ENCODE results near the gene TIMELESS. TPM values are rescaled to one million over a fixed set of nuclear protein-coding genes. Genes with fewer than 3 reads are reported as not detected.

The TIMELESS gene
- polyA plus RNA-seq, 4 donors, result 3.2 to 21.6 (median 8.6) TPM

DNA sequence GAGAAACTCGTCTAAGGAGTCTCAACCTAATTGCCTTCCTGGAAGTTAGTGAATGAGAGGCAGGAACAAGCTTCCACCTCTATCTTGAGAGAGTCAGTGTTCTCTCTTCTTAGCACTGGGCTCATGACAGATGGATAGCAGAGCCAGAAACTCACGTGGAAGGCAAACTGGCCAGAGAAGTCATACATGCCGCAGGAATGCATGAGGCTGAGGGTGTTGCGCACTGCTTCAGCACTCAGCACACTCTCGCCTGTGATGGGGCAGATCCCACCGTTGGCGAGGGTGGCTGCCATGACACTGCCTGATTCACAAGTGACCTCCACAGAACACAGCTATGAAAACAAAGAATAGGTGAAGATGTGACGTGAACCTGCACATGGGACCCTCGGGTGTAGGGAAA is 25.2 kb upstream of the TIMELESS start:
- no peak for FAIRE-seq
- WGBS, 3 donors, result 94 to 97% (median 95%) methylated on average over 9 of the region's 9 CpGs
- DNase-seq, result no peak
- Histone ChIP-seq H3K27ac (ENCODE audit: low read depth in 1 of 3, low read length in 2 of 3) (no peak overlapping the region), H3K27me3 (ENCODE audit: control insufficient read depth in 3 of 3, insufficient read depth in 3 of 3, low read length in 3 of 3) (no peaks in the 10 kb centered on the region), H3K9me3 (ENCODE audit: control insufficient read depth in 2 of 2, insufficient read depth in 1 of 2, low read depth in 1 of 2, low read length in 1 of 2) (no peaks in the 10 kb centered on the region), H3K4me3 (ENCODE audit: low read depth in 1 of 3, low read length in 3 of 3) (no peak overlapping the region), H3K36me3 (ENCODE audit: control insufficient read depth in 3 of 3, insufficient read depth in 2 of 3, low read depth in 1 of 3, low read length in 3 of 3) (peaks cover 0 to 35% (median 0%) of the 10 kb centered on the region in 3 donors), H3K4me1 (ENCODE audit: control insufficient read depth in 3 of 3, insufficient read depth in 2 of 3, low read depth in 1 of 3, low read length in 2 of 3) (peaks cover 0 to 5% (median 4%) of the 10 kb centered on the region in 3 donors)

DNA sequence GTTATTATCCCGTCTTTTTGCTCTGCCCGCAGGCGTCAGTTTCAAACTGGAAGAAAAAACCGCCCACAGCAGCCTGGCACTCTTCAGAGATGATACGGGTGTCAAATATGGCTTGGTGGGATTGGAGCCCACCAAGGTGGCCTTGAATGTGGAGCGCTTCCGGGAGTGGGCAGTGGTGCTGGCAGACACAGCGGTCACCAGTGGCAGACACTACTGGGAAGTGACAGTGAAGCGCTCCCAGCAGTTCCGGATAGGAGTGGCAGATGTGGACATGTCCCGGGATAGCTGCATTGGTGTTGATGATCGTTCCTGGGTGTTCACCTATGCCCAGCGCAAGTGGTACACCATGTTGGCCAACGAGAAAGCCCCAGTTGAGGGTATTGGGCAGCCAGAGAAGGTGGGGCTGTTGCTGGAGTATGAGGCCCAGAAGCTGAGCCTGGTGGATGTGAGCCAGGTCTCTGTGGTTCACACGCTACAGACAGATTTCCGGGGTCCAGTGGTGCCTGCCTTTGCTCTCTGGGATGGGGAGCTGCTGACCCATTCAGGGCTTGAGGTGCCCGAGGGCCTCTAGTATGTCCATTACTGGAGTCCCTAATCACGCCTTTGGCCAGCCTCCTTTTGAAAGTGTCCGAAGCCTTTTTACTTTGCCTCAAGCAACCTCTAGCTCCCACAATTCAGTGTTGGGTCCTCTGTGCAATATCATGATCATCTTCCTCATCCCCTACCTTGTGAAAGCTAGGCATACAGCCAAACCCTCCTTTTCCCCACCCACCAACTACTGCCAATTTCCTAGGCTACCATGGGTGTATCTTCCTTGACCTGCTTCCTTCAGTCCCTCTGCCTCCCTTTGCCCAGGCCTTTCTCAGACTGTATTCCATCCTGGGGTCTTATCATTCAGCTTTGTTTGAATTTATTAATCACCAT is 20.0 kb upstream of the TIMELESS start:
- Histone ChIP-seq H3K27me3 (ENCODE audit: control insufficient read depth in 3 of 3, insufficient read depth in 3 of 3, low read length in 3 of 3) (no peaks in the 10 kb centered on the region), H3K4me1 (ENCODE audit: control insufficient read depth in 3 of 3, insufficient read depth in 2 of 3, low read depth in 1 of 3, low read length in 2 of 3) (peaks cover 0 to 8% (median 4%) of the 10 kb centered on the region in 3 donors), H3K9me3 (ENCODE audit: control insufficient read depth in 2 of 2, insufficient read depth in 1 of 2, low read depth in 1 of 2, low read length in 1 of 2) (no peaks in the 10 kb centered on the region), H3K27ac (ENCODE audit: low read depth in 1 of 3, low read length in 2 of 3) (peak overlapping the region; percentile 34 to 97 (median 90)), H3K36me3 (ENCODE audit: control insufficient read depth in 3 of 3, insufficient read depth in 2 of 3, low read depth in 1 of 3, low read length in 3 of 3) (peaks cover 0 to 14% (median 0%) of the 10 kb centered on the region in 3 donors), H3K4me3 (ENCODE audit: low read depth in 1 of 3, low read length in 3 of 3) (peak overlapping the region; percentile 71 to 97 (median 87))
- 26 to 40% (median 31%) methylated on average over 19 of the region's 19 CpGs for WGBS, 3 donors
- FAIRE-seq (no peak), DNase-seq (peak in 1 of 2 donors; percentile 31)

DNA sequence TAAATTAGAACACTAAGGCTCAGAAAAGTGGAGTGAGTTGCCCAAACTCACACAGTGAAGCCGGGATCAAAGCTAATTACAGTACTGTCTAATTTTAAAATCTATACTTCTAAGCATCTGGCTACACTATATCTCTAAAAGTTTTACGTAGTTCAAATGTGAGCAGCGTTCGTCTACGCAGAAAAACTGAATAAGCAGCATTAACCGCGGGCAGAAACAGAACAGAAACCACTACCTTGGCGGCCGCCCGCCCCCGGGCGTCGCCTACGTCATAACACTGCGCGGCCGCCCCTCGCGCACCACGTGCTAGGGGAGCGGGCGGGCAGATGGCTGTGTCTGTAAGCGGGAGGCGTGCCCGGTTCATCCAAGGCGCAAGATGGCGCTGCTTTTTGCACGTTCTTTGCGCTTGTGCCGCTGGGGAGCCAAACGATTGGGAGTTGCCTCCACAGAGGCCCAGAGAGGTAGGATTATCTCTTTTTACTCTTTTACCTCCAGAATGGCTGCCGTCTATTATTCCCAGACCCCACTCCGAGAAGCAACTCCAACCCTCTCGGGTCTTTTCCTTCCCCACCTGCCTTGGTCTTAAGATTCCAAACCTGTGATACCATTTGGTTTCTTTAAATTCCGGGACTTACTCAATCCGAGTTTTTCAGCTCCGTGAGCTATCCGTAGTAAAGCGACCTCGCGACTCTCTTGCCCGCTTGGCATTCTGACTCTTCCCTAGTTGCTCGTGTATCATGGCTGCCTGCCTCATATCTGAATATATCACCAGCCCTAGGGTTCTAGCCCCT is 19.2 kb upstream of the TIMELESS start, which contains the start of gene SPRYD4:
Gene SPRYD4 (plus strand): TSS at position 363 of the 791 bp plus-strand sequence. CDS start 14 bp downstream, at position 377.
- FAIRE-seq (no peak), DNase-seq (peak; percentile 92 to 97)
- WGBS, 3 donors, result 0 to 1% (median 0%) methylated on average over 43 of the region's 43 CpGs
- Histone ChIP-seq H3K36me3 (ENCODE audit: control insufficient read depth in 3 of 3, insufficient read depth in 2 of 3, low read depth in 1 of 3, low read length in 3 of 3) (peaks cover 0 to 13% (median 0%) of the 10 kb centered on the region in 3 donors), H3K4me1 (ENCODE audit: control insufficient read depth in 3 of 3, insufficient read depth in 2 of 3, low read depth in 1 of 3, low read length in 2 of 3) (peaks cover 0 to 8% (median 4%) of the 10 kb centered on the region in 3 donors), H3K27me3 (ENCODE audit: control insufficient read depth in 3 of 3, insufficient read depth in 3 of 3, low read length in 3 of 3) (no peaks in the 10 kb centered on the region), H3K4me3 (ENCODE audit: low read depth in 1 of 3, low read length in 3 of 3) (peak within 1 kb of the TSS; percentile 71 to 97 (median 87)), H3K27ac (ENCODE audit: low read depth in 1 of 3, low read length in 2 of 3) (peak within 1 kb of the TSS; percentile 82 to 97 (median 90)), H3K9me3 (ENCODE audit: control insufficient read depth in 2 of 2, insufficient read depth in 1 of 2, low read depth in 1 of 2, low read length in 1 of 2) (no peaks in the 10 kb centered on the region)

DNA sequence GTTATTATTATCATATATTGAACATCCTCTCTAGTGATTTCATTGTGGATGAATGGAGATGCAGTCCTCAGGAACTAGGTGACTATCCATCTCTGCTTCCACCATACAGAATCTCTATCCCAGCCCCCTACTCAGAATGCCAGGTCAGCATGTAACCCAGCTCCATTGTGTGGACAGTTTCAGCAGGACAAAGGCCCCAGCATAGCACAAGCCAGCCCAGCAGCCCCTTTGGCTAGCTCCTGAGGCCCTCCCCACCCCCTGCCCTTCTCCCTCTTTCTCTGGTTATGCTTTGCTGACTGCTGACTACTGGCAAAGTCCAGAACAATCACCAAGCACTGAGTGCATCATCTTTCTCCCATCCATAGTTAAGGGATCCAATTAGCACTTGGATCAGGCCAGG is 13.3 kb upstream of the TIMELESS start:
- H3K9me3 ChIP-seq (ENCODE audit: control insufficient read depth in 2 of 2, insufficient read depth in 1 of 2, low read depth in 1 of 2, low read length in 1 of 2), result no peaks in the 10 kb centered on the region
- no peaks in the 10 kb centered on the region for H3K36me3 ChIP-seq (ENCODE audit: control insufficient read depth in 3 of 3, insufficient read depth in 2 of 3, low read depth in 1 of 3, low read length in 3 of 3)
- FAIRE-seq (no peak), DNase-seq (no peak)
- no peaks in the 10 kb centered on the region for H3K4me1 ChIP-seq (ENCODE audit: control insufficient read depth in 3 of 3, insufficient read depth in 2 of 3, low read depth in 1 of 3, low read length in 2 of 3)
- no peaks in the 10 kb centered on the region for H3K27me3 ChIP-seq (ENCODE audit: control insufficient read depth in 3 of 3, insufficient read depth in 3 of 3, low read length in 3 of 3)
- H3K4me3 ChIP-seq (ENCODE audit: low read depth in 1 of 3, low read length in 3 of 3), result no peak overlapping the region
- no peak overlapping the region for H3K27ac ChIP-seq (ENCODE audit: low read depth in 1 of 3, low read length in 2 of 3)

DNA sequence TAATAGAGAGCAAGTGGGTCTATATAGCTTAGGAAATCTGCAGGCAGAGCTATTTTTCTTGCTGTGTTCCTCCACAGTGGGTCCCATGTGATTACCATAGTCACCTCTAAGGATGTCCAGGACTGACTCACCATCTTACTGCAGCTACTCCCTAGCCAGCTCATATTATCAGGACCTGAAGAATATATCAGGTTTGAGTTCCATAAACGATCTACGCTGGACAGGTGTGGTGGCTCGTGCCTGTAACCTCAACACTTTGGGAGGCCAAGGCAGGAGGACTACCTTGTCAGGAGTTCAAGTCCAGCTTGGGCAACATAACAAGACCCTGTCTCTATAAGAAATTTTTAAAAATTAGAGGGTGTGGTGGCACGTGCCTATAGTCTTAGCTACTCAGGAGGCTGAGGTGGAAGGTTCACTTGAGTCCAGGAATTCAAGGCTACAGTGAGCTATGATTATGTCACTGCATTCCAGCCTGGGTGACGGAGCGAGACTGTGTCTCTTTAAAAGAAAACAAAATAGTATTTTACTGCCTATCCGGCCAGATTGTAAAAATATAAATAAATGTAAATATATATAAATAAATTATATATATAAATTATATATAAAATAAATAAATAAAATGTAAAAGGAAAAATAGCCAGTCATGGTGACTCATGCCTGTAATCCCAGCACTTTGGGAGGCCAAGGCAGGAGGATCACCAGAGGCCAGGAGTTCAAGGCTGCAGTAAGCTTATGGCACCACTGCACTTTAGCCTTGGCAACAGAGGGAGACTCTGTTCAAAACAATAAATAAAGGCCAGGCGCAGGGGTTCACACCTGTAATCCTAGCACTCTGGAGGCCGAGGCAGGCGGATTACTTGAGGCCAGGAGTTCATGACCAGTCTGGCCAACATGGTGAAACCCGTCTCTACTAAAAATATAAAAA is 12.3 kb upstream of the TIMELESS start:
- DNase-seq (no peak), FAIRE-seq (no peak)
- no peaks in the 10 kb centered on the region for H3K4me1 ChIP-seq (ENCODE audit: control insufficient read depth in 3 of 3, insufficient read depth in 2 of 3, low read depth in 1 of 3, low read length in 2 of 3)
- no peak overlapping the region for H3K4me3 ChIP-seq (ENCODE audit: low read depth in 1 of 3, low read length in 3 of 3)
- no peaks in the 10 kb centered on the region for H3K27me3 ChIP-seq (ENCODE audit: control insufficient read depth in 3 of 3, insufficient read depth in 3 of 3, low read length in 3 of 3)
- WGBS, 3 donors, result 82 to 84% (median 82%) methylated on average over 11 of the region's 11 CpGs
- H3K36me3 ChIP-seq (ENCODE audit: control insufficient read depth in 3 of 3, insufficient read depth in 2 of 3, low read depth in 1 of 3, low read length in 3 of 3), result no peaks in the 10 kb centered on the region
- H3K9me3 ChIP-seq (ENCODE audit: control insufficient read depth in 2 of 2, insufficient read depth in 1 of 2, low read depth in 1 of 2, low read length in 1 of 2), result no peaks in the 10 kb centered on the region
- H3K27ac ChIP-seq (ENCODE audit: low read depth in 1 of 3, low read length in 2 of 3), result no peak overlapping the region

DNA sequence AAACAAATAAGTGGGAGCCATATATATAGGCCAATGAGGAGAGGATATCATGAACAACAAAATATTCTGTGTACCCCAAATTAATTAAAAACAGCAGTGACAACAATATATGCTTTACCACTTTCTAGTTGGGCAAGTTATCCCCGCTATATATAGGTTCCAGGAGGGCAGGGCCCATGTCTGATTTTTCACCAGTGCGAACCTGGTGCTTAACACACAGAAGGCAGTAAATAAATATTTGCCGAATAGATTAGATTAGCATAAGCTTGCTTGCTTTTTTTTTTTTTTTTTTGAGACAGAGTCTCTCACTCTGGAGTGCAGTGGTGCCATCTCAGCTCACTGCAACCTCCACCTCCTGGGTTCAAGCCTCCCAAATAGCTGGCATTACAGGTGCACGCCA is 8.6 kb upstream of the TIMELESS start:
- WGBS, 3 donors, result 63 to 81% (median 65%) methylated on average over 4 of the region's 4 CpGs
- H3K27ac ChIP-seq (ENCODE audit: low read depth in 1 of 3, low read length in 2 of 3), result no peak overlapping the region
- no peak for FAIRE-seq

DNA sequence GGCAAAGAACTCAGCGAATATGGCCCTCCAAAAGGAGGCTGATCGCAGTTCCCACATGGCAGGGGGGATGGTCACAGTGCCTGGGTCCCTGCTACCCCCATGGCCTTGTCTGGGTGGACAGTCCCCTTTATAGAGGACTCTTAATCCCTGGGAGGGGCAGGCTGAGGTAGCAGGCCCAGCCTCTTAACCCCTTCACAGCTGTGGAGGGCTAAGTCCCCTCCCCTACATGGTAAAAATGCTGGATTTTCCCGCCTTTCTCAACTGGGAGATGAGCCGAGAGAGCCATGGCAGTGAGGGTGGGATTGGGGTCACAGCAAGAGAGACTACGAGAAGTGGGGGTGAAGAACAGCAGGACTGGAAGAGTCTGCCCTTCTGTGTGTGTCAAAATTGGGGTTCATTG is 5.3 kb upstream of the TIMELESS start, which contains the start of gene MIP:
Gene MIP (minus strand): TSS at position 101 of the 400 bp plus-strand sequence. CDS start 44 bp downstream, at position 57.
- Histone ChIP-seq H3K4me3 (ENCODE audit: low read depth in 1 of 3, low read length in 3 of 3) (no peak within 1 kb of the TSS), H3K27ac (ENCODE audit: low read depth in 1 of 3, low read length in 2 of 3) (no peak within 1 kb of the TSS), H3K9me3 (ENCODE audit: control insufficient read depth in 2 of 2, insufficient read depth in 1 of 2, low read depth in 1 of 2, low read length in 1 of 2) (no peaks in the 10 kb centered on the region), H3K36me3 (ENCODE audit: control insufficient read depth in 3 of 3, insufficient read depth in 2 of 3, low read depth in 1 of 3, low read length in 3 of 3) (no peaks in the 10 kb centered on the region), H3K4me1 (ENCODE audit: control insufficient read depth in 3 of 3, insufficient read depth in 2 of 3, low read depth in 1 of 3, low read length in 2 of 3) (peaks cover 0 to 2% (median 0%) of the 10 kb centered on the region in 3 donors), H3K27me3 (ENCODE audit: control insufficient read depth in 3 of 3, insufficient read depth in 3 of 3, low read length in 3 of 3) (peaks cover 0 to 2% (median 0%) of the 10 kb centered on the region in 3 donors)
- FAIRE-seq (no peak), DNase-seq (no peak)
- WGBS, 3 donors, result 91 to 97% (median 93%) methylated on average over 5 of the region's 5 CpGs

More for the DNA sequence above, 8.6 kb upstream of the TIMELESS start:
- no peaks in the 10 kb centered on the region for H3K4me1 ChIP-seq (ENCODE audit: control insufficient read depth in 3 of 3, insufficient read depth in 2 of 3, low read depth in 1 of 3, low read length in 2 of 3)
- DNase-seq, result no peak
- H3K27me3 ChIP-seq (ENCODE audit: control insufficient read depth in 3 of 3, insufficient read depth in 3 of 3, low read length in 3 of 3), result peaks cover 0 to 2% (median 0%) of the 10 kb centered on the region in 3 donors
- H3K4me3 ChIP-seq (ENCODE audit: low read depth in 1 of 3, low read length in 3 of 3), result no peak overlapping the region
- H3K36me3 ChIP-seq (ENCODE audit: control insufficient read depth in 3 of 3, insufficient read depth in 2 of 3, low read depth in 1 of 3, low read length in 3 of 3), result no peaks in the 10 kb centered on the region
- H3K9me3 ChIP-seq (ENCODE audit: control insufficient read depth in 2 of 2, insufficient read depth in 1 of 2, low read depth in 1 of 2, low read length in 1 of 2), result no peaks in the 10 kb centered on the region
